ENCODE measurements around the gene ARID4B.

ARID4B gene

DNA sequence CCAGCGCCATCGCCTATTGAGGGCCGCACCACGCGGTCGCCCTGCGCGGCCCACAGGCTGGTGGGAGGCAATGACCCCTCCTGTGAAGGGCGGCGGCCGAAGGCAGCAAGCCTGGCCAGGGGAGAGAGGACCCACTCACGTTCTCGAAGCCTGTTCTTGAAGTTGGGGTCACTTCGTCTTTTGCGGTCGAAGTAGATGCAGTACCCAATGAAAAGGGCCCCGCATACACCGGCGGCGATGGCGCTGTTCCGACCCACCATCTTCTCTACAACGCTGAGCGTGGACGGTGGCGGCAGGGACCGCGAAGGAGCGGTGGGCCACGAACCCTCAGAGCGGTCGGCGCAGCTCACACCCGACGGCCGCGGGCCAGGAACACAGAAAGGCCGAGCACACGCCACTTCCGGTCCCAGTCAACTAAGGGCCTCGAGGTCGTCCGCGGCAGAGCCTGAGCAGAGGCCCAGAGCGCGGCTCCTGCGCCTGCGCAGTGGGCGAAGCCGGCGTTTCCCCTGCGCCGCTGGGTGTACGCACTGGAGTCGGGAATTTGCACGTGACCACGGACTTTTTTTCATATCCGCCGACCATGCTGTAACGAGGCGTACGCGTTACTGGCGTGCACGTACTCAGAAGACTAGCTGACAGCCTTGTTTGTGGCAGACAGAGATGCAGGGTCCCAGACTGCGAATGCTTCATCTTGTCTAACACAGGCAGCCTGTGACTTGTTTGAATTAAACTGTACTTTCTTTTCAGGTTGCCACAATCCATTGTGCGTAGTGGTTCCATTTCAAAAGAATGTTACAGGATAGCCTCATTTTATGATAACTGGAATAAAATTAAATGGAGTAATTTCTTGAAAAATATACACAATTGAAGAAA is 199.3 kb downstream of the ARID4B start, which contains the start of gene TOMM20:
Gene TOMM20, minus strand, starts transcription at position 382 of the 873 bp plus-strand sequence. Its CDS starts 122 bp downstream, at position 260.
- peak; percentile 89 for DNase-seq (ENCODE audit: insufficient read length)
- peak; percentile 93 for FAIRE-seq
- TF ChIP-seq TAF1 (IDR thresholded peaks at IDR 0.05; ENCODE audit: borderline replicate concordance, low read depth, low read length), result peak; percentile 83; the same call in 1 of the 2 replicates
- TF ChIP-seq POLR2A (IDR thresholded peaks at IDR 0.05; ENCODE audit: low read depth, low read length), result peak; percentile 95
- peak; percentile 95 for TF ChIP-seq POLR2AphosphoS5 (IDR thresholded peaks at IDR 0.05; ENCODE audit: low read depth, low read length)

DNA sequence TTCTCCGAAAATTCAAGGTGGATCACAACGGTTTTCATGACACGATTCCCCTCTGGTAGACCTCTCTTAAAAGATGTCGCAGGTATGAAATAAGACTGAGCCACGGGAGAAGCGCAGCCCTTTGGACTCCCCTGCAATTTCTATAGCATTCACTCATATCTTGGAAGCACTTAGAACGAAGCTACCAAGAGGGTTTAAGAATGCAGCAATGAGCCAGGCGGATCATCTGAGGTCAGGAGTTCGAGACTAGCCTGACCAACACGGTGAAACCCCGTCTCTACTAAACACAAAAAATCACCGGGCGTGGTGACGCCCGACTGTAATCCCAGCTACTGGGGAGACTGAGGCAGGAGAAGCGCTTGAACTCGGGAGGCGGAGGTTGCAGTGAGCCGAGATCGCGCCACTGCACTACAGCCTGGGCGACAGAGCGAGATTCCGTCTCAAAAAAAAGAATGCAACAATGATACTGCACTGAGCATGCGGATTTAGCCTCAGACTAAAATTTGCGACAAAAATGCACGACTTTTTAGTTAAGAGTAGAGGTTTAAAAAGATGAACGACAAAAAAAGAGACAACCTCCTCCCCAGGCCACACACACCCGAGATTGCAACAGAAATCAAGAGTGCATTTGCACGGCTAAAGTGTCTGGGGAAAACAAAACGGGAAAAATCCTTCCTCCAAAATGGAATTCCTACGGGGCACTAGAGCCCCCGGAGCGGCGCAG is 200.1 kb downstream of the ARID4B start:
- TF ChIP-seq POLR2AphosphoS5 (IDR thresholded peaks at IDR 0.05; ENCODE audit: low read depth, low read length) (no peak), TAF1 (IDR thresholded peaks at IDR 0.05; ENCODE audit: borderline replicate concordance, low read depth, low read length) (no peak), POLR2A (IDR thresholded peaks at IDR 0.05; ENCODE audit: low read depth, low read length) (no peak)
- FAIRE-seq, result no peak
- no peak for DNase-seq (ENCODE audit: insufficient read length)

DNA sequence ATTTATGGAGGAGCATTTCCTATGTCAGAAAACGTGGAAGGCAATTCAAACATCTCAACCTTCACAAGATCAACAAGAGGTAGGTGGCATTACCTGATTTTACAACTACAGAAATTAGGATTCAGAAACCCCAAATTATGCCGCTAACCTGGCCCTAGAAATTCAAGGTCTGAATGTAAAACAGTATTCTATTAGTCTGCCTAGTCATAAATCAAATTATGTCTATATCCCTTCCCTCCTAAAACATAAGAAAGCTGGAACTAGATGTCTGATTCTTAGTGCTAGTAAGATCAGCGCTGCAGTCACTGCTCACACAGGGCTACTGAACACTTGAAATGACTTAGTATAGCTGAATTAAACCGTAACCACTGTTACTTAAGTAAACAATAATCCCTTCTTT is 200.8 kb downstream of the ARID4B start:
- TF ChIP-seq POLR2A (IDR thresholded peaks at IDR 0.05; ENCODE audit: low read depth, low read length) (no peak), POLR2AphosphoS5 (IDR thresholded peaks at IDR 0.05; ENCODE audit: low read depth, low read length) (no peak), TAF1 (IDR thresholded peaks at IDR 0.05; ENCODE audit: borderline replicate concordance, low read depth, low read length) (no peak)
- DNase-seq (ENCODE audit: insufficient read length) (no peak), FAIRE-seq (no peak)

DNA sequence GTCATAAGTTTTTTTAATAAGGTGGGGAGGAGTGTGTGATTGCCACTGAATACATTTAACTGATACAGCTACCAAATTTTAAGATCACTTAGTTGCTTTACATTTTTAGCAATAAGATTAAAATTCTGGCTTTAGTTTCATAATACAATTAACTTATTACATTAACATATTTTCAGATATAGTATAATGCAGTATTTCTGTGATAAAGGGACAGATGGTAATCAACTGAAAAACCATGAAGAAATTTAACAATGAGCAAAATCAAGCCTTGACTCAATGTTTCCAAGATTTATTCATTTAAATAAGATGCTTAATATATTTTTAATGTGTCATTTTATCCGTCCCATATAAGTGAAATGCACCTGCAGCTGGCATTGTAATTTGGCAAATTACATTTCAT is 203.3 kb downstream of the ARID4B start:
- TF ChIP-seq POLR2AphosphoS5 (IDR thresholded peaks at IDR 0.05; ENCODE audit: low read depth, low read length) (no peak), TAF1 (IDR thresholded peaks at IDR 0.05; ENCODE audit: borderline replicate concordance, low read depth, low read length) (no peak), POLR2A (IDR thresholded peaks at IDR 0.05; ENCODE audit: low read depth, low read length) (no peak)
- no peak for DNase-seq (ENCODE audit: insufficient read length)
- FAIRE-seq, result no peak

DNA sequence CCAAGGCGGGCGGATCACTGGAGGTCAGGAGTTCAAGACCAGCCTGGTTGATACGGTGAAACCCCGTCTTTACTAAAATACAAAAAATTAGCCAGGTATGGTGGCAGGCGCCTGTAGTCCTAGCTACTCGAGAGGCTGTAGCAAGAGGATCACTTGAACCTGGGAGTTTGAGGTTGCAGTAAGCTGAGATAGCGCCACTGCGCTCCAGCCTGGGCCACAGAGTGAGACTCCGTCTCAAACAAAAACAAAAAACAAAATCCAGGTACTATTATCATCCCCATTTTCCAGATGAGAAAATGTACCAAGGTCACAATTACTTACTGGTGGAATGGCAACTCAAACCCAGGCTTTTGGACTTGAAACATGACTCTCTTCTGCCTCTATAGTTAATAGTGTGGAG is 203.9 kb downstream of the ARID4B start:
- FAIRE-seq (no peak), DNase-seq (ENCODE audit: insufficient read length) (no peak)
- TF ChIP-seq POLR2A (IDR thresholded peaks at IDR 0.05; ENCODE audit: low read depth, low read length), result no peak

DNA sequence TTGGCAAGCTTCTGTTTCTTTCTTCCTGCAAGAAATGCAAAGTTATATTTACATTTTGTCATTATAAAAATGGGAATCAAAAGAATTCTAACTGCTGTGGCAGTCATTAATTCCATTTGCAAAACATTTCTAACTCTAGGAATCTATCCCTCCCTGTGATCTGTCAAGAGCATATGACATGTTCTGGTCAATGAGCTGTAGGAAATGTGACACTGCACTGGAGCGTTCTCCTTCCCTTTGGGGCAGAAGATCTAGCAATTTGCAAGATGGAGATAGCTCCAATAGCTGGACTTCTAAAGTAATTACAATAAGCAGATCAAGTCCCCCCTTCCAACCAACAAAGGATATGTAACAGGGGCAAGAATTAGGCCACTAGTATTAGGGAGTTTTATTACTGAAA is 205.6 kb downstream of the ARID4B start:
- TF ChIP-seq POLR2A (IDR thresholded peaks at IDR 0.05; ENCODE audit: low read depth, low read length) (no peak), POLR2AphosphoS5 (IDR thresholded peaks at IDR 0.05; ENCODE audit: low read depth, low read length) (no peak), TAF1 (IDR thresholded peaks at IDR 0.05; ENCODE audit: borderline replicate concordance, low read depth, low read length) (no peak)
- no peak for FAIRE-seq
- no peak for DNase-seq (ENCODE audit: insufficient read length)
